Measurements from ENCODE around the gene ALKBH5.

ALKBH5 gene

GRCh38 chr17:18158022-18158600 lies 25.5 kb upstream of the ALKBH5 start:
- no peak for DNase-seq

- no peak for DNase-seq
Measured at GRCh38 chr17:18159551-18160120, 24.0 kb upstream of the ALKBH5 start.

- no peak for DNase-seq
Measured at GRCh38 chr17:18160128-18160856, 23.3 kb upstream of the ALKBH5 start.

- no peak for DNase-seq
Measured at GRCh38 chr17:18161207-18162145, 22.2 kb upstream of the ALKBH5 start.

DNA sequence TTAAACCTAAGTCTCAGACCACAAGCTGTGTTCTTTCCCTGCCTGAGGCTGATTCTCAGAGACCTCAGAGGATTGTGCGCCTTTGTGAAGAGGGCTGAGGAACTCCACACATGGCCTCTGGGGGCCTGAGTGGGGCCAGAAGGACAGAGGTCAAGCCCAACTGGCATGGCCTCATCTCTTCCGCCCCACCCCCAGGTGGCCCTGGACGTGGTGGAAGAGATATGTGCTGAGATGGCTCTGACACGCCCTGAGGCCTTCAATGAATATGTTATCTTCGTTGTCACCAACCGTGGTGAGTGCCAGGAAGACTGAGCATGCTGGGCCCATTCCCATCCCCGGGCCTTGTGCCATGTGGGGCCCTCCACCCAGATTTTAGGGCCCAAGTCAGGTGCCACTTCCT lies 20.1 kb upstream of the ALKBH5 start:
- no peak for DNase-seq

- DNase-seq, result no peak
Measured at GRCh38 chr17:18166894-18167293, 16.7 kb upstream of the ALKBH5 start.

GRCh38 chr17:18167421-18167820 lies 16.2 kb upstream of the ALKBH5 start:
- no peak for DNase-seq

- DNase-seq, result no peak
Measured at GRCh38 chr17:18172531-18173278, 10.9 kb upstream of the ALKBH5 start.

DNA sequence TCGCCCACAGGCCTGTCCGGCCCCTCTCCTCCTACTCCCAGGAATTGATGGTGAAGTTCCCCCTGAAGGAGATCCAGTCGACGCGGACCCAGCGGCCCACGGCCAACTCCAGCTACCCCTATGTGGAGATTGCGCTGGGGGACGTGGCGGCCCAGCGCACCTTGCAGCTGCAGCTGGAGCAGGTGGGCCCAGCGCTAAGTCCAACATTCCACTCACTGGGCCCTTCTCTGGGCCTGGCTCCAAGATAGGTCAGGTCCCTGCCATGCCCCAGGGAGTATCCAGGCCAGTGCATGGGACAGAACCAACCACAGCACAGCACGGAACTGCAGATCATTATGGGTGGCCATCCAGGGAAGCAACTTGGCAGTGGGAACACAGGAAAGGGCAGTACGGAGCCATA lies 9.9 kb upstream of the ALKBH5 start:
- no peak for DNase-seq

DNA sequence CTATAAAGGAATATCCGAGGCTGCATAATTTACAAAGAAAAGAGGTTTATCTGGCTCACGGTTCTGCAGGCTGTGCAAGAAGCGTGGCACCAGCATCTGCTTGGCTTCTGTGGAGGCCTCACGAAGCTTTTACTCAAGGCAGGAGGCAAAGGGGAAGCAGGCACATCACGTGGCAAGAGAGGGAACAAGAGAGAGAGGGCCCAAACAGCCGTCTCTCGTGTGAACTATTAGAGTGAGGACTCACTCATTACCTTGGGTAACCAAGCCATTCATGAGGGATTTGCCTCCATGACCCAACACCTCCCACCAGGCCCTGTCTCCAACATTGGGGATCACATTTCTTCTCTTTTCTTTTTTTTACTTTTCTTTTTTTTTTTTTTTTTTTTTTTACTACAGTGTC lies 7.5 kb upstream of the ALKBH5 start:
- peak; percentile 13 to 30 for DNase-seq

GRCh38 chr17:18177133-18177532 lies 6.5 kb upstream of the ALKBH5 start:
- DNase-seq, result no peak

- DNase-seq, result no peak
Measured at GRCh38 chr17:18177722-18178121, 5.9 kb upstream of the ALKBH5 start.

DNA sequence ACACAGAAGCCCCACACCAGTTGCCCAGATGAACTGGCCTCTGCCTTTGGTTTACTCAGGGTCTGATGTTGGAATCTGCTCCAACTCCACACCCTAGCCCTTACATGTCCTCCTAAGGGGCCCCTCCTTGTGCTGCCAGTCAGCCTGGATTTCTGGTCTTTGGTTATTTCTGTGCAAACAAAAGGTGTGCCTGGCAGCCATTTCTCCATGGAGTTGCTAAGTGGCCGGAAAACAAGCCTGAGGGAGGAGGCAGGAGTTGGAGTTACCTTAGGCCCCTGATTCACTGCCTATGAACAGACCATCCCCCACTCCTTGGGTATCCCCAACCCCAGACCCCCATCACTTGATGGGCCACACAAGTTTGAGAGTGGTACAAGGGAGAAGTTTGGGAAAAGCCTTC lies 4.4 kb upstream of the ALKBH5 start:
- no peak for DNase-seq

- no peak for DNase-seq
Measured at GRCh38 chr17:18179804-18180203, 3.8 kb upstream of the ALKBH5 start.

DNA sequence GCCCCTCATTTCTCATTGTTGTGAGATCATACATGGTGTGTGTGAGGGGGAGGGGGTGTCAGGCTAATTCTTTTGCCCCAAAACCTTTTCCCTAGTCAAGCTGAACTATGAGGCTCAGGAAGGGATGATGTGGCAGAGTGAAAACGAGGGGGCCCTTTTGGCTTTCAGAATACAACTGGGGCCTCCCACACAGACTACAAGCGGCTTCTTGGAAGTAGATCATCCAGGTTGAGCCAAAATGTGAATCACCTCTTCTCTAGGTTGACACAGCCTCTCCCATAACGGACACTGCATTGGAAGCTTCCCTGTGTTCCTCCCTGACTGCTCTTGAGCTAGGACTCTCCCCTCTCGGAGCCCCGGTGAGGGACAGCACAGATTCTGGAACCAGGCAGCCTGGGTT lies 2.3 kb upstream of the ALKBH5 start:
- no peak for DNase-seq

- DNase-seq, result peak in 1 of 2 experiments; percentile 20
Measured at GRCh38 chr17:18182110-18182977, 1.3 kb upstream of the ALKBH5 start.

DNA sequence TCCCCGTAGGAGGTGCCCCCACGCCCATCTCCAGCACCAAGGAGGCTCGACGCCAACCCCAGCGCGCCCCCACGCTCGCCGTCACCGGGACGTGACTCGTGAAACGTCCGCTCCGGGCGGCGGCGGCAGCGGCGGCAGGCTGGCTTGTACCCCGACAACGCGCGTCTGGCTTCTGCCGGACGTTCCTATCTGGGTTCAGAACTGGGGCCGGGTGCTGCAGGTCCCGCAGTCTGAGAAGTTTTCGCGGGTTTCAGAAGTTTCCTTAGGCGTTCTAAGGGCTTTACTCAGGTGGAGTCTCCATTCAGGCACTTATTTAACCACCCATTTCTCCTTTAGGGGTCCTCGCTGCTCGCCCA lies 672 bp upstream of the ALKBH5 start:
- DNase-seq, result peak; percentile 57 to 59

DNA sequence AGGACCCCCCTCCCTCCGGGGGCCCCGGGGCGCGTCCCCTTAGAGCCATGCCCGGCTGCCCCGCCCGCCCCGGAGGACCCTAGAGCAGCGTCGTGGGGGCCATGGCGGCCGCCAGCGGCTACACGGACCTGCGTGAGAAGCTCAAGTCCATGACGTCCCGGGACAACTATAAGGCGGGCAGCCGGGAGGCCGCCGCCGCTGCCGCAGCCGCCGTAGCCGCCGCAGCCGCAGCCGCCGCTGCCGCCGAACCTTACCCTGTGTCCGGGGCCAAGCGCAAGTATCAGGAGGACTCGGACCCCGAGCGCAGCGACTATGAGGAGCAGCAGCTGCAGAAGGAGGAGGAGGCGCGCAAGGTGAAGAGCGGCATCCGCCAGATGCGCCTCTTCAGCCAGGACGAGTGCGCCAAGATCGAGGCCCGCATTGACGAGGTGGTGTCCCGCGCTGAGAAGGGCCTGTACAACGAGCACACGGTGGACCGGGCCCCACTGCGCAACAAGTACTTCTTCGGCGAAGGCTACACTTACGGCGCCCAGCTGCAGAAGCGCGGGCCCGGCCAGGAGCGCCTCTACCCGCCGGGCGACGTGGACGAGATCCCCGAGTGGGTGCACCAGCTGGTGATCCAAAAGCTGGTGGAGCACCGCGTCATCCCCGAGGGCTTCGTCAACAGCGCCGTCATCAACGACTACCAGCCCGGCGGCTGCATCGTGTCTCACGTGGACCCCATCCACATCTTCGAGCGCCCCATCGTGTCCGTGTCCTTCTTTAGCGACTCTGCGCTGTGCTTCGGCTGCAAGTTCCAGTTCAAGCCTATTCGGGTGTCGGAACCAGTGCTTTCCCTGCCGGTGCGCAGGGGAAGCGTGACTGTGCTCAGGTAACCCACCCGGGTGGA lies 759 bp downstream of the ALKBH5 start:
- peak in 1 of 2 experiments; percentile 10 for DNase-seq

- DNase-seq, result no peak
Measured at GRCh38 chr17:18185391-18185790, 1.8 kb downstream of the ALKBH5 start.

DNA sequence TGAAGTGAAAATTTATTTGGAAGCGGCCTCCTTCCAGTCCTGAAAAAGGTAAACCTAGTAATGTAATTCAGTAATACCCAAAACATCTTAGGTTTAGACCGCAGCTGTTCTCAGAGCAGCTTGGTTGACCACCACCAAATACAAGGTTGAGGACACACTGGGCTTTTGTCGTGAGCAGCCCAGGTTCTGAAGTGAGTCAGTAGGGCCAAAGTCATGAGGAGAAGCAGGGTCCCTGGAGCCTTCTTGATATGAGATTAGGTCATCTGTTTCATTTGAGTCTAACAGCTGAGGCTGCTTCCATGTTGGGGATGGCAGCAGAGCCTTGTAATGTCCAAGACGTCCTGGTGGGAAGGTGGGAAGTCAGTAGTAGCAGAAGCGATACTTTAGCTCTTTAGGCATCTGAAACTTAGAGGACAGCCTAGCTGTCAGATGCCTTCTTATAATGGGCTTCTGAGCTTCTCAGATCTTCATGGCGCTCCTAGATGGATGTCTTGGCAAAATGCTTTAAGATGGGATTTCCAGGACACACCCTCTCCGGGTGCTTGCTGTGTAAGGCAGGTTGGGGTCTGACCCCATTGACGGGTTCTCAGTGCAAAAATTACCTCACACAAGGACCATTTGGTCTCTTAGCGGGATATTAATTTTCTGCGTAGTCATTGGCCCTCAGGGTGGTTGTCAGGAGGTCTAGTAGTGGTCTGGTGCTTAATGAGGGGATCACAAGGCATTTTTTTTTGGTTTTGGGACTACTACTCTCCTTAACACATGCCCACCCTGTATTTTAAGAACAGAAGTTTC lies 2.4 kb downstream of the ALKBH5 start:
- no peak for DNase-seq

Data from Kasumi-1 (cell line).